ENCODE results near the gene PIBF1. TPM values are rescaled to one million over a fixed set of nuclear protein-coding genes. Genes with fewer than 3 reads are reported as not detected.

The PIBF1 gene
- total RNA-seq, 4 donors from 2014 or later, result 11.4 to 21.1 (median 13.5) TPM

DNA sequence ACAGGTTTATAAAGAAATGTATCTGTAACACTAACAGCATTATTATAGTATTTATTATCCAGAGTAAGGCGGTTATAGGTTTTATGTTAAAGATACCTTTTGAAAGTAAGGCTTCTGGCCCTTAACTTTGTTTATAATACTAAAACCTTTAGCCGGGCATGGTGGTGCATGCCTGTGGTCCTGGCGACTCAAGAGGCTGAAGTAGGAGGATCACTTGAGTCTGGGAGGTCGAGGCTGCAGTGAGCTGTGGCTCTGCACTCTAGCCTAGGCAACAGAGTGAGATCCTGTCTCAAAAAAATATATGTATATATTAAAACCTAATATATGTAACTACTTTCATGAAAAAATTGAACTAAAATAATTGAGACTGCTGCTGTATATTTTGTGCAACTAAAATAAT lies 178.2 kb downstream of the PIBF1 start:
- TF ChIP-seq CTCF (IDR thresholded peaks at IDR 0.05) (no peak), POLR2A (IDR thresholded peaks at IDR 0.05) (no peak)

GRCh38 chr13:72960541-72960940 lies 178.6 kb downstream of the PIBF1 start:
- no peak for DNase-seq (ENCODE audit: low spot score in 2 of 2)
- TF ChIP-seq CTCF (IDR thresholded peaks at IDR 0.05), result no peak
- TF ChIP-seq POLR2A (IDR thresholded peaks at IDR 0.05), result no peak
- no peak overlapping the region for H3K4me3 ChIP-seq (ENCODE audit: low read depth, poor library complexity, severe bottlenecking)
- intact Hi-C loops (cut with DNase I; ENCODE audit: low total_unique reads), result no loop called here

More for the DNA sequence above, 178.2 kb downstream of the PIBF1 start:
- intact Hi-C loops (cut with DNase I; ENCODE audit: low total_unique reads), result no loop called here
- 93 to 94% methylated on average over 4 of the region's 4 CpGs for WGBS, 2 donors
- no peak for DNase-seq (ENCODE audit: low spot score in 2 of 2)
- no peak overlapping the region for H3K4me3 ChIP-seq (ENCODE audit: low read depth, poor library complexity, severe bottlenecking)

DNA sequence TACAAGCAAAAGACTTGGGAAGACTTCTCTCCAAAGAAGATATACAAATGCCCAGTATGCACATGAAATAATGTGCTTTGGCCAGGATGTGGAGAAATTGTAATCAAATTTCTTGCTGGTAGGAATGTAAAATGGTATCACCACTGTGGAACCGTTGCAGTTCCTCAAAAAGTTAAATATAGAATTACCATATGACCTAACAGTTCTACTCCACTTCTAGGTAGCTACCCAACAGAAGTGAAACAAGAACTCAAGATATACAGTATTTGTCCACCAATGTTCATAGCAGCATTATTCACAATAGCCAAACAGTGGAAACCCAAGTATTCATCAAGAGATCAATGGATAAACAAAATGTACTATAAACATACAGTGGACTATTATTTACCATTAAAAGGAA lies 181.8 kb downstream of the PIBF1 start:
- DNase-seq (ENCODE audit: low spot score in 2 of 2), result no peak
- WGBS, 2 donors, result 76 to 92% methylated on average over 1 of the region's 1 CpG
- TF ChIP-seq CTCF (IDR thresholded peaks at IDR 0.05) (no peak), POLR2A (IDR thresholded peaks at IDR 0.05) (no peak)
- H3K4me3 ChIP-seq (ENCODE audit: low read depth, poor library complexity, severe bottlenecking), result no peak overlapping the region
- intact Hi-C loops (cut with DNase I; ENCODE audit: low total_unique reads), result no loop called here

- 83 to 92% methylated on average over 2 of the region's 2 CpGs for WGBS, 2 donors
- no peak for TF ChIP-seq POLR2A (IDR thresholded peaks at IDR 0.05)
- TF ChIP-seq CTCF (IDR thresholded peaks at IDR 0.05), result no peak
- H3K4me3 ChIP-seq (ENCODE audit: low read depth, poor library complexity, severe bottlenecking), result no peak overlapping the region
- intact Hi-C loops (cut with DNase I; ENCODE audit: low total_unique reads), result no loop called here
- no peak for DNase-seq (ENCODE audit: low spot score in 2 of 2)
Observed at GRCh38 chr13:72970301-72970880, 188.5 kb downstream of the PIBF1 start.

DNA sequence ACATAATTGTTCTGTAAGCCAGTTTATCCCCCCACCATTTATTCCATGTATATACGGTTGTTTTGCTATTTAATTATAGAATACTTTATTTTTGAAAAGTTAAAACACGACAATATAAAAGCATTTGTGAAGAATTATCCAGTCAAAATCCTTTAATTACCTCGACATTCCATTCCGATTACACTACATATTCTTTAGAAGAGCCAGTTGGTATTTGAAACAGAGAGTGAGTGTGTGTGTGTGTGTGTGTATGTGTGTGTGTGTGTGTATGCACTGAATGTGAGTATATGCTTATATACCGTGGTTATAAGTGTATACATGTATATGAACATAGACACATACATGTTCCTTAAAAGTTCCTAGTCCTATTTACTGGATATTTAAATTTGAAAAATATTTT lies 189.0 kb downstream of the PIBF1 start:
- intact Hi-C loops (cut with DNase I; ENCODE audit: low total_unique reads), result no loop called here
- H3K4me3 ChIP-seq (ENCODE audit: low read depth, poor library complexity, severe bottlenecking), result no peak overlapping the region
- 87 to 94% methylated on average over 5 of the region's 5 CpGs for WGBS, 2 donors
- no peak for DNase-seq (ENCODE audit: low spot score in 2 of 2)
- no peak for TF ChIP-seq POLR2A (IDR thresholded peaks at IDR 0.05)
- no peak for TF ChIP-seq CTCF (IDR thresholded peaks at IDR 0.05)

DNA sequence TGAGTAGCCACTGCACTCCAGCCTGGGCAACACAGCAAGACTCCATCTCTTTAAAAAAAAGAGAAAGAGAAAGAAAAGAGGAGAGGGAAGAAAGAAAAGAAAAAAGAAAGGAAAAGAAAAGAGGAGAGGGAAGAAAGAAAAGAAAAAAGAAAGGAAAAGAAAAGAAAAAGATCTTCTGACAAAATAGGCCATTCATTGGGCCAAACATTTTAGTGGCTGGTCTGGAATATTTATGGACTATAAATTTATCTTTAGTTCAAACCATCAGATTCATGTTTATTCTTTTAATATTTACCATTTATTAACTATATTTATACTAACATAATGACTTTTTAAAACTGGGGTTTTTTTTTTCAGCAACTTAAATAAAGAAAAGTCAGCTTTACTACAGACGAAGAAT lies 191.3 kb downstream of the PIBF1 start:
- intact Hi-C loops (cut with DNase I; ENCODE audit: low total_unique reads), result no loop called here
- no peak overlapping the region for H3K4me3 ChIP-seq (ENCODE audit: low read depth, poor library complexity, severe bottlenecking)
- 94 to 100% methylated on average over 1 of the region's 1 CpG for WGBS, 2 donors
- TF ChIP-seq CTCF (IDR thresholded peaks at IDR 0.05), result no peak
- no peak for TF ChIP-seq POLR2A (IDR thresholded peaks at IDR 0.05)
- no peak for DNase-seq (ENCODE audit: low spot score in 2 of 2)

Measured in lower leg skin (tissue), 4 donors.